Measurements from ENCODE around the gene RICTOR.

- TF ChIP-seq CTCF (IDR thresholded peaks at IDR 0.05) = no peak
- TF ChIP-seq POLR2A (IDR thresholded peaks at IDR 0.05) = no peak
Observed at GRCh38 chr5:39104221-39104620, 30.0 kb upstream of the RICTOR start.
